OCI-LY7 (cell line): ENCODE data around the gene PLOD1. TPM values are rescaled to one million over a fixed set of nuclear protein-coding genes. Genes with fewer than 3 reads are reported as not detected.

Experiments
- BruUV-seq: library from RNA; stranded (reverse); fragments of 400-500 nt; replicated peaks from 2 replicates; lab custom pipeline; 2021; lab: Mats Ljungman, UMichigan
- CTCF ChIA-PET: fragments of 300-600 bp; sonication (Branson Sonifier 250); formaldehyde crosslinking; loops from one replicate; lab custom pipeline; 2022; ENCODE audit warnings: antibody characterized with exemption; ENCODE audit not compliant: unreplicated experiment; lab: Charles Lee
- POLR2A ChIA-PET: fragments of 300-600 bp; sonication (Branson Sonifier 250); formaldehyde crosslinking; loops from one replicate; lab custom pipeline; 2022; ENCODE audit warnings: antibody characterized with exemption; lab: Charles Lee
- DNase-seq: peaks from one replicate; pipeline ENCODE4 v3.0.0-alpha.2; 2015; ENCODE audit warnings: low spot score
- H2AFZ ChIP-seq: fragments of 200-600 bp; sonication (generic), shearing (Covaris generic); 2 replicates; pipeline ENCODE4 v1.6.1; 2014; ENCODE audit warnings: mild to moderate bottlenecking, antibody characterized with exemption, low read length, moderate library complexity
- H3K27ac ChIP-seq: fragments of 200-600 bp; sonication (generic); 2 replicates; pipeline ENCODE4 v1.5.1; 2014; ENCODE audit warnings: mixed run types, low read depth, mild to moderate bottlenecking, moderate library complexity, low read length, inconsistent platforms; ENCODE audit not compliant: poor library complexity, severe bottlenecking
- H3K36me3 ChIP-seq: fragments of 200-600 bp; sonication (generic); 2 replicates; pipeline ENCODE4 v1.6.1; 2014; ENCODE audit warnings: mild to moderate bottlenecking, antibody characterized with exemption, low read length, moderate library complexity, mixed read lengths; ENCODE audit not compliant: insufficient read depth
- H3K4me1 ChIP-seq: fragments of 200-600 bp; sonication (generic); 2 replicates; pipeline ENCODE4 v1.5.1; 2014; ENCODE audit warnings: mild to moderate bottlenecking, low read length; ENCODE audit not compliant: insufficient read depth, poor library complexity, severe bottlenecking
- H3K4me2 ChIP-seq: fragments of 200-600 bp; sonication (generic); 2 replicates; pipeline ENCODE4 v1.6.1; 2014; ENCODE audit warnings: mild to moderate bottlenecking, low read length
- H3K4me3 ChIP-seq: fragments of 200-600 bp; sonication (generic); 2 replicates; pipeline ENCODE4 v1.5.1; 2014; ENCODE audit warnings: mild to moderate bottlenecking, low read depth, low read length; ENCODE audit not compliant: poor library complexity, severe bottlenecking
- H3K79me2 ChIP-seq: fragments of 200-600 bp; sonication (generic); 2 replicates; pipeline ENCODE4 v1.6.1; 2016; ENCODE audit warnings: low read depth, mild to moderate bottlenecking, low read length, moderate library complexity, mixed read lengths; ENCODE audit not compliant: insufficient read depth
- H3K9me2 ChIP-seq: fragments of 200-600 bp; sonication (generic); 2 replicates; pipeline ENCODE4 v1.6.1; 2016; ENCODE audit warnings: mild to moderate bottlenecking, low read length, mixed read lengths; ENCODE audit not compliant: insufficient read depth
- H3K9me3 ChIP-seq: fragments of 200-600 bp; sonication (generic); 2 replicates; pipeline ENCODE4 v1.6.1; 2014; ENCODE audit warnings: mild to moderate bottlenecking, mixed run types, low read length, mixed read lengths
- H4K20me1 ChIP-seq: fragments of 200-600 bp; sonication (generic); 2 replicates; pipeline ENCODE4 v1.6.1; 2014; ENCODE audit warnings: mild to moderate bottlenecking, antibody characterized with exemption, low read length, moderate library complexity, mixed read lengths; ENCODE audit not compliant: insufficient read depth
- CTCF ChIP-seq: fragments of 200-600 bp; sonication (generic); conservative IDR thresholded peaks from 2 replicates; pipeline ENCODE4 v1.5.1; 2014; ENCODE audit warnings: mild to moderate bottlenecking, antibody characterized with exemption, low read length, moderate library complexity, mixed read lengths
- EZH2phosphoT487 ChIP-seq: fragments of 200-600 bp; sonication (generic); IDR thresholded peaks from 2 replicates; pipeline ENCODE4 v1.6.1; 2018; ENCODE audit warnings: low read depth, borderline replicate concordance, mild to moderate bottlenecking, mixed run types, antibody characterized with exemption, low read length, moderate library complexity, mixed read lengths
- intact Hi-C: fragments of 100-400 bp; cut with micrococcal nuclease; formaldehyde crosslinking; loops from one replicate; pipeline ENCODE4 v1.10.0; 2022; ENCODE audit not compliant: unreplicated experiment
- total RNA-seq, 2 experiments: library from RNA; depleted of rRNA in 1 of 2; stranded (reverse); fragments of >200 nt in 1 of 2; shearing (Covaris generic) in 1 of 2; gene quantifications; 2 replicates each; pipeline ENCODE4 v1.2.3, GENCODE V29; 2014 to 2022

Gene PLOD1
- total RNA-seq, 2 experiments from 2014 or later = 11.3 to 11.7 TPM

- H3K9me3 ChIP-seq = no peaks in the 10 kb centered on the region
- peak; percentile 93 for DNase-seq
- H3K36me3 ChIP-seq = peaks cover 32% of the 10 kb centered on the region
- peak within 1 kb of the TSS; percentile 93 for H3K4me3 ChIP-seq
- peaks cover 21% of the 10 kb centered on the region for H3K4me1 ChIP-seq
- POLR2A ChIA-PET = interaction anchor here (0.6 to 2.2 kb wide), 5 partner anchors 13 to 155 kb away, joined by 3 to 9 read pairs (median 6); partner anchors contain the start of gene MIIP
- no peaks in the 10 kb centered on the region for H3K9me2 ChIP-seq
- H2AFZ ChIP-seq = peak within 1 kb of the TSS; percentile 73
- BruUV-seq = no TSS peak
- CTCF ChIA-PET = interaction anchor here (0.6 to 1.0 kb wide), 3 partner anchors 13 to 112 kb away, joined by 3 read pairs; no protein-coding TSS in a partner anchor
- intact Hi-C loops = loop anchor here (1.0 to 10.0 kb wide), 2 partner anchors 72 to 245 kb away; partner anchors contain the start of gene AGTRAP
- no peaks in the 10 kb centered on the region for H4K20me1 ChIP-seq
- peak within 1 kb of the TSS; percentile 60 for H3K27ac ChIP-seq
- peaks cover 22% of the 10 kb centered on the region for H3K79me2 ChIP-seq
- peak within 1 kb of the TSS; percentile 75 for H3K4me2 ChIP-seq
- TF ChIP-seq CTCF (no peak), EZH2phosphoT487 (no peak)
Measured at GRCh38 chr1:11979851-11980675, 45.5 kb downstream of the PLOD1 start, which contains the start of gene MFN2. MFN2 (plus strand) TSS chr1:11980444; CDS start chr1:11989169, 8,725 bp downstream.

GRCh38 chr1:11980676-11980972 lies 46.1 kb downstream of the PLOD1 start:
- peak overlapping the region; percentile 60 for H3K27ac ChIP-seq
- TF ChIP-seq EZH2phosphoT487 = no peak
- ChIA-PET CTCF (interaction anchor here (0.6 to 1.0 kb wide), 2 partner anchors 13 to 112 kb away, joined by 3 read pairs; no protein-coding TSS in a partner anchor), POLR2A (interaction anchor here (0.5 to 2.2 kb wide), 7 partner anchors 13 to 905 kb away, joined by 3 to 9 read pairs (median 6); partner anchors contain the start of gene MIIP)
- H3K36me3 ChIP-seq = peaks cover 34% of the 10 kb centered on the region
- no peaks in the 10 kb centered on the region for H3K9me2 ChIP-seq
- H3K79me2 ChIP-seq = peaks cover 22% of the 10 kb centered on the region
- intact Hi-C loops = loop anchor here (1.0 to 10.0 kb wide), 2 partner anchors 72 to 246 kb away; partner anchors contain the start of gene AGTRAP
- H3K9me3 ChIP-seq = no peaks in the 10 kb centered on the region
- H4K20me1 ChIP-seq = no peaks in the 10 kb centered on the region
- H3K4me2 ChIP-seq = peak overlapping the region; percentile 75
- peaks cover 21% of the 10 kb centered on the region for H3K4me1 ChIP-seq
- no peak for DNase-seq
- peak overlapping the region; percentile 73 for H2AFZ ChIP-seq
- TSS peak; percentile 66 for BruUV-seq
- H3K4me3 ChIP-seq = peak overlapping the region; percentile 93

GRCh38 chr1:11981378-11982009 lies 47.0 kb downstream of the PLOD1 start:
- no TSS peak for BruUV-seq
- no peak overlapping the region for H2AFZ ChIP-seq
- DNase-seq = no peak
- no peaks in the 10 kb centered on the region for H3K9me2 ChIP-seq
- peak overlapping the region; percentile 93 for H3K4me3 ChIP-seq
- no peaks in the 10 kb centered on the region for H3K9me3 ChIP-seq
- H3K4me1 ChIP-seq = peaks cover 21% of the 10 kb centered on the region
- ChIA-PET CTCF (no interaction called here), POLR2A (interaction anchor here (0.6 to 1.3 kb wide), 8 partner anchors 13 to 989 kb away, joined by 3 to 8 read pairs (median 3); partner anchors contain the start of gene MIIP)
- peaks cover 28% of the 10 kb centered on the region for H3K79me2 ChIP-seq
- H3K27ac ChIP-seq = no peak overlapping the region
- TF ChIP-seq CTCF (no peak), EZH2phosphoT487 (no peak)
- H4K20me1 ChIP-seq = no peaks in the 10 kb centered on the region
- peaks cover 43% of the 10 kb centered on the region for H3K36me3 ChIP-seq
- intact Hi-C loops = loop anchor here (1.0 to 10.0 kb wide), 2 partner anchors 50 to 247 kb away; partner anchors contain the start of gene AGTRAP
- peak overlapping the region; percentile 75 for H3K4me2 ChIP-seq
